OCI-M2 (cell line): Measurements from ENCODE around the gene GRID1.

Experiments
- DNase-seq: peaks from one replicate; lab custom pipeline; 2025; ENCODE audit not compliant: unreplicated experiment; lab: John Stamatoyannopoulos, UW

The GRID1 gene

DNA sequence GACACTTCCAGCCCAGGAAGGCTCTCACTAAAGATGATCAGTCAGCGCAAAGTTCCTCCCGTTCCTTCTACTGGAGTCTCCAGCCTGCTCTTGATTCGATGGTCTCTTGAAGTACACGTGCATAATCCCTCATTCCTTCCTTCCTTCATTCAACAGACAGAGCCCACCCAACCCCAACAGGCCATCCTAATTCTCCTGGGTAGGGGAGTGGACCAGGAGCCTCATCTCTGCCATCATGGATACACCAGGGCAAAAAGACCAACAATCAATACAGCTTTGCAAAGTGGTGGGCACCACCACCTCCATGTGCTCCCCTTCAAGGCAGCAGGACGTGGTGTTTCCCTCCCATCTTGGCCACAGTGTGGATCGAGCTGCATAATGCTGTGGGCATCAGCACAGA lies 446.3 kb downstream of the GRID1 start:
- DNase-seq, result no peak

DNA sequence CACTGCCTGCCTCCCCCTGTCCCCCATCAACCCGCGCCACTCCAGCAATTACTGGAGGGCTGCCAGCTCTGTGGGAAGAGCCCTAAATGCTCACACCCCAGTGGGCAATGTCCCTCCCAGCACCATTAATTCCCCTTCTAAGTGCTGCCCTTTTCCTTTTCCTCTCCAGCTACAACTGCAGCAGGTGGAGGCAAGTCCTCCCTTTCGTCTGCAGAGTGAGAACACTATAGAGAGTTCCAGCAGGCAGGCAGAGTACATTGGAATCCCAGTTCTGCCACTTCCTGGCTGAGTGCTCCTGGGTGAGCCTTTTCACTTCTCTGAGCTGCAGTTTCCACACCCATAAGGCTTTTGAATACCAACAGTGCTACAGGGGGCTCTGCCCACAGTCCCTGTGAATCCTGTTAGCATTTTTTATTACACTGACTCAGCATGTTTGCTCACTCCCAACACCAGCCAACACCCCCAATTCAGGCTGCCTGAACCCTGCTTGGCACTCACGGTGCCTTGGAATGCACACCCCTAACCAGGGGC lies 447.0 kb downstream of the GRID1 start:
- no peak for DNase-seq

DNA sequence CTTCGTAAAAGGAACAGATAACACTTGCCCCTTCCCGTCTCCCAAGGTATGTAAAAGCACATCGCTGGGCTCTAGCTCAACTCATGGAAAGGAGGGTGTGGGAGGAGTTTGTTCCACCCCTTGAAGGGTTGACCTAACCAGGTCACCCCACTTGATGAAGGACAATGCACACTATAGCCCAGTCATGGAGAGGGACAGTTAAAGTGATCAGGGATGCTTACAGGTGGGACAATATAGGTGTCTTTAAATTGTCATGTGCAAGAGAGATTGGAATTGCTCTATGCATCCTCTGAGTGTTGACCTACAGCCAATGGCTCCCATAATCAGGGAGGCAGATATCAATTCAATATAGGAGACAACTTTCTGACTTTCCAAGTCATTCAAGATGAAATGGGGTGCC lies 448.2 kb downstream of the GRID1 start:
- DNase-seq, result no peak

DNA sequence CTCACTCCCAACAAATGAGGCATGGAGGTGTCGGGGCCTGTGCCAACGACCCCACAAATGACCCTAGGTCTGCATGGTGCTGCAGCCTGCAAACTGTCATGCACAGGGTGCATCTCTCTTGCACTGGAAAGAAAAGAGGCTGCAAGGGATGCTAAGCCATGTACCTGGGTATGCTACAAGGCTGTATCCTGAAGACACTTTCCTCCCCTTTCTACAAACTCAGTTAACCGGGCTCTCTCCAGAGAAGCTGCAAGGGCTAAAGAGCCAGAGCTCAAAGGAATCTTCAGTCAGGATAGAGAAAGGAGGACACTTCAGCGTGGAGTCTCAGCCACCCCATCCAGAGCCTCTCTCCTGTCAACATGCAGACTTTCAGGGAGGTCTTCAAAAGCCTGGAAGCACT lies 449.0 kb downstream of the GRID1 start:
- DNase-seq, result no peak

DNA sequence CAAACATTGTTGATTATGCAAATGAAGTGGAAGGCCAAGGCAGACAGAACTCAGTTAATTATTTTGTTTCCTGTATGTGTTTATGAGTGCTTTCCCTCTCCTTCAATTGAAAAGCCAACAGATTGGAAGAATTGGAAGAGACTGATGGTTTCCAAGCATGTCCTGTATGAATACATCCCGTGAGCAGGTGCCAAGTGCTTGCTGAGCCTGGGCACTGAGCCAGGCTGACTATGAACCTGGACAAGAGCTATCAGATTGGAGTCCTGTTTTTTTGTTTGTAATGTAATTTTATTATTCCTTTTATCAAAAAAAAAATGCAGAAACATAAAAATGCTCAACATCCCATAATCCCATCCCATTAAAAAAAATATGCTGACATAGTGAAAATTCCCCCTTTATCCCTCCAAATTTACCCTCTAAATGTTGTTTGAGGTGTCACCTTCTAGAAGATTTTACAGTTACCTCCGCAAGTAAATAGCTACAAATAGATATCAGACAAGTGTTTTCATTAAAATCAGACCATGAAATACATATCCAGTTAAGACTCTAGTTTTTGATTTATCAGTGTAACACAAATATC lies 449.5 kb downstream of the GRID1 start:
- no peak for DNase-seq

DNA sequence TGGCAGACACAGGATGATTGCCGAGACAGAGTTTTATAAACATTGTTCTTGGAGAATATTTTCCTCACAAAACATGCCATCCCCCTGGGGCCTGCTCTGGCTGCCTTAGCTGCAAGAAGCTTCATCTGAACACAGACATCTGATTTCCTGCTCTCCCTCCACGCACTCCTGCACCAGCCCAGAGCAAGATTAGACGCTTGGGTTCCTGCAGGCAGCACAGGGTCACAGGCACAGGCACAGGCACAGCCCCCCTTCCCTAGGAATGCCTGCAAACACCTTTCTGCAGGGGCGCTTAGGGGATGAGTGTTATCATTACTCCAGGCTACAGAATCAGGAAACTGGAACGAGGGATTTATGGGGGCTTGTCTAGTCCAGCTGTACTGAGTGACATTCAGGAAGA lies 450.3 kb downstream of the GRID1 start:
- no peak for DNase-seq

DNA sequence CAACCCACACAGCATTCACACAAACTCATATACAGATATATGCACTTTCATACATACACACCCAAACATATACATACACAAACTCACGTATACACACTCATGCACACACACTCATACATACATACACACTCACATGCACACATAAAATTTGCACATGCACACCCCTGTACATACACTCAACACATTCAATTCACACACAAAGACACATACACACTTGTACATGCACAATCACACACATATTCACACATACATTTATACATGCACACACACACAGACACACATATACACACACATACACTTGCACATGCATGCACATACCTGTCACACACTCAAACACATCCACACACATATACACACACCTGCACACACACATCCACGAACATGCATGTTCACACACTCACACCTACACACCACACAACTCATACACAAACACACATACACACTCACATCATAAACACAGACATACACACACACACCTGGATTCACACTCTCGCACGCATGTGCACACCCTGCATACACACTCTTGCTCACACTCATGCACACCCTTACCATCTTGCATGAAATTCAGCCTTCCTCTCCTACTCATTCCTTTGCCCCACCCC lies 451.2 kb downstream of the GRID1 start:
- DNase-seq, result no peak

DNA sequence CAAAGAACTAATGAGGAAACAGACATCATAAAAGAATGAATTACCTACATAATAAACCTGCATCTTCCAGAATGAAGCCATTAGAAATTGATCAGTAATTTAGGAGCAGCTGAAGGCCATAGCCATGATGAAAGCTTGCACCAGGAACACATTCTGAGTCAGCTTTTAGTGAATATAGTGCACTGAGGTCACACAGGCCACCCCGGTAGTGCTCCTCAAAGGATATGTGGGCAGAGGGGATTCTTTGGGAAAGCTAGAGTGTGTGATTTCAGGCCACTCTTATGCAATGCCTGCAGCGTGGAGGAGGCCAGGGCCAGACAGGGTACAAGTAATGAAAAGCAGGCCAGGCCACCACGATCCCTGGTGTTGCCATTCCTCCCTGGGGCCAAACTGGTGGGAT lies 451.9 kb downstream of the GRID1 start:
- no peak for DNase-seq

DNA sequence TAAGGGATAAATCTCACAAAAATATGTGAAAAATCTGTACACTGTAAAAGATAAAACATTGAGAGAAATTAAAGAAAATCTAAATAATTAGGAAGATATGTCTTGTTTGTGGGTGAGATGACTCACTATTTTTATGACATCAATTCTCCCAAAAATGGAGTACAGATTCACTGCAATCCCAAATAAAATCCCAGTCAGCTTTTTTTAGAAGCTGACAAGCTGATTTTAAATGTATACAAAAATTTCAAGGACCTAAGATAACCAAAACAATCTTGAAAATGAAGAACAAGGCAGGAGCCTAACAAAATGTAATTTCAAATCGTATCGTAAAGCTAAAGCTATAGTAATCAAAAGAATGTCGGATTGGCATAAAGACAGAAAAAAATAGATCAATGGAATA lies 458.1 kb downstream of the GRID1 start:
- no peak for DNase-seq

GRCh38 chr10:85902051-85902450 lies 464.5 kb downstream of the GRID1 start:
- no peak for DNase-seq

GRCh38 chr10:85901599-85901998 lies 465.0 kb downstream of the GRID1 start:
- no peak for DNase-seq

GRCh38 chr10:85900487-85900886 lies 466.1 kb downstream of the GRID1 start:
- DNase-seq, result no peak

DNA sequence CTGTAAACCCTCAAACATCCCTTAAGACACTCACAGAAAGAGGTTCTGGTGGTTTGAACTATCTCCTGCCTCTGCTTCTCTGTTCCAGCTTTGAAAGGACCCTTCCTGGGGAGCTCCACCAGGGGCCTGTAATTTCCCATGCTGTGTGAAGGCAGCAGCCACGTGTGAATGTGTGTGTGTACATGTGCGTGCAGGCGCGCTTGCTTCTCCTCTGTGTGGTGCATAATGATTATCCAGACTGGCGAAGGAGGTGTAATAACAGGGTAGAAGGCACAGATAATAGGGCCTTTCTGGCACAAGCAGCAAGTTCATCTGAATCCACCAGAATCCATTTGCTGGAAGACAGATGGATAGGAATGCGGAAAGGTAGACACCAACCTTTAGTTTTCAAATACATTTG lies 466.5 kb downstream of the GRID1 start:
- DNase-seq, result no peak

DNA sequence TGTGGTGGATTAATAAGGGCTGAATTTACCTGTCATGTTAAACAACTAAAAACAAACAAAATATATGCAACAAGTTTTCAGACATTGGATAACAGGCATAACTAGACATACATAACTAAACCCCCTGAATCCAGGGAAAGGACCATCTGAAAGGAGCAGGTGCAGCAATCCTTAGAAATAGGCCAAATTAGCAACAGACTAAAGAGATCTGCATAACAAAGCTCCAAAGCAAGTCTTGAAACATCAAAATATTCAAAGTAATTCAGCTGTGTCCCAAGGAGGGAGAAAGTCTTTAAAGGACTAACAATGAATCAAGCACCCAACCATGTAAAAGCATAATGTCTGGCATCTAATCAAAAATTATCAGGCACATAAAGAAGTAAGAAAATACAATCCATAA lies 475.1 kb downstream of the GRID1 start:
- no peak for DNase-seq

DNA sequence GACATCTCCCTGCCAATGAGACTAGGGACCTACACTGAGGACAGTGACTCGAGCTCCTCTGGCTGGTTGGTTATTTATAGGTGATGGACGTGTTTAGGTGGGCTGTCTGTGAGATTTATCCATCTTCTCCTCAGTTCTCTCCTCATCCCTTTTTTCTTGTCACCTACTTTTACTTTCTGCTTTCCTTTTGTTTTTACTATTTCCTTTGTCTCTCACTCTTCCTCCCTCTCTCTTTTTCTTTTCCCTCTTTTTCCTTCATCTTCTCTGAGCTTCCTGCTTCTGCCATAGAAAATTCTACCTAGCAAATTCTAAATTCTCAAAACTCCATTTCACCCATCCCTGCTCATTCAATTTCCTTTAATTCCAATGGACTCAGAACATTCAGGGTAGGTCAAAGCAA lies 478.0 kb downstream of the GRID1 start:
- no peak for DNase-seq

- DNase-seq, result no peak
Measured at GRCh38 chr10:85888004-85888403, 478.6 kb downstream of the GRID1 start.

GRCh38 chr10:85874208-85874607 lies 492.4 kb downstream of the GRID1 start:
- no peak for DNase-seq

- DNase-seq, result no peak
Measured at GRCh38 chr10:85873063-85873462, 493.5 kb downstream of the GRID1 start.

DNA sequence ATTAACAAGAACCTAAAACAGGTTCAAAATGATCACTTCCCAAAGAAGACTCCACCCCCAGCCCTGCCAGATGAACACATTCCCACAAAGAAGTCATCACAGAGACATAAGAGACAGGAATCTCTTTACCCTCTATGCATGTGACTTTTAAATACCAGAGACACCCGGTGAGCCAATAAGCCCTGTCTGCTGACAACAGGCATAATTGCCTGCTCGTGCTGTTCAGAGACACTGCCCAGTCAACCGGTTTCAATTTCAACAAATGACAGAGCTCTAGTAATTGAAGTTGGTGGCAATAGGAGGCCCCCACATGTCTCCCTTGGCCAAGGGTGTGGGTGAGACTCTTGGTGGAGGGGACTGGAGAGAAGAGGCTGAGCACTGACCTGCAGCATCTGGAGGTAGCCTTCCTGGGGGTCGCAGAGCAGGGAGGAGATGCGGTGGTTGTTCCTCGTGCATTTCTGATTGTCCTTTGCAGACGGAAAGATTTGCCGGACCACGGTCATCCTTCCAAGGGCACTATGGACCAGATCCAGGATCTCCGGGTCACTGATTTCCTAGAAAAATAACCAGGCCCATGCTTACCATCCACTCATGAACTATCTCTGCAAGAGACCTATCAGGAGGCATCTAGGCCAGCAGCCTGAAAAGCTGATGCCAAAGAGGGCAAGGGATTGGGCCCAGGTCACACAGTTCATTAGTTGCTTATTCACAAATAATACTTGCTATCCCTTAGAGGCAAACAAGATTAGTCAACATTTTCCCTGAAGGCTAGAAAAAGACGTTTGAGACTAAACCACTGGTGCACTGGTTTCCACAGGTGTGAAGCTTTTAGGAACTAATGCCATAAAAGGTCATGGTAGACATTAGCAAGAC lies 497.7 kb downstream of the GRID1 start:
- DNase-seq, result no peak

DNA sequence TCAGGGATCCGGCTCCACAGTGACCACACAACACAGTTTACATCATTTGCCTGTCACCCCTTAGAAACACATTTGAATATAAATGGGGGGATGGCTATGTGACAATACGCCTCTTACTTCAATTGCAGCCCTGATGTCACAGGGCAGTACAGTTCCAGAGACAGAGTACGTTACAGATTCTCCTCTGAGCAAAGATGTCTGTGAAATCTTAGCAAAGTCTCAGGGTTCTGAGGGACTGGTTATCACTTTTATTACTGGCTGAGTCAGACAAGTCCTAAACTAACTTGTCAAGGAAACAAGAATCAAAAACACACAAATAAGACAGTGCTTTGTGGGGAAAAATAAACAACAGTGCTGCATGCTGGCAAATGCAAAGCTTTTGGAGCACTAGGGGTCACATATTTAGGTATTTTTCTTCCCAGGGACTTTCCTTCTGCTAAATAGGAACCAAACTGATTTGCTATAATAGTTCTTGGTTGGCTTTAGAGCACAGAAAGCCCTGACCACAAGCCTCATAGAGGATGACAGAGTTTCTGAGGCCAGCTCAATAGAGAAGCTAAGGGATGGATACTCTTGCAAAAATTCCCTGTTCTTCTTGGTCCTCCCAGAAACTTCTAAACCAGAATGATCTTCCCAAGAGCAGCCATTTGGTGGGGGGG lies 501.6 kb downstream of the GRID1 start:
- no peak for DNase-seq

DNA sequence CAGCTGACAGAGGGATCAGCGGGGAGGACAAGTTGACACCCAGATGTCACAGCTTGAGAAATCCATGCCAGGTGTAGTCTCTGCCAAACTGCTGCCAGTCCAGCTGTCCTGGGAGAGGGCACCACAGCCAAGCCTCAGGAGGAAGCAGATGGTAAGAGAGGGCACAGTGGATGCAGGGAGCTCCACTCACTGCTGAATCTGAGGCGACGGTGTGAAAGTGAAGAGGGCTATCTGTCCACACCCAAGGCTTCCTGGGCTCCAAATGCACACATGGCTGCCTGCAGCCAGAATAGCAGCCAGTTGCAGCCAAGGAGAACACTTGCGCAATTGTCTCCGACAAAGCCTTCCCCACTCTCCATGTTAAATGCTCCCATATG lies 502.4 kb downstream of the GRID1 start:
- no peak for DNase-seq
